ENCODE data around the gene DNAJC22.

DNA sequence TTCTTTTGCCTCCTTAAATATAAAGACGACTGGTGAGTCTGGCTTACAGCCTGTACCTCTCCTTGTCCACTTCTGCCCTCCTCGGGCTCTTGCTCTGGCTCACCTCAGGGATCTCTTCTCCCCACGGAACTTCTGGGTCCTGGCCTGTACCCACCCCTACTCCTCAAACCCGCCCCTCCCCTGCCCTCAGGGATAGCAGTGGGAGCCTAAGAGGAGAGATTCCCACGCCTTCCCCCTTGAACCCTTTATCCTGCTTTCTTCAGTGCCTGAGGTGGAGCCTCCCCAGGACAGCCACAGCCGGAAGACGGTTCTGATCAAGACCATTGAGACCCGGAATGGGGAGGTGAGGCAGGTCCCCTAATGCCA, 49.0 kb upstream of the DNAJC22 start:
- TF ChIP-seq POLR2A (IDR thresholded peaks at IDR 0.05), result no peak
- TF ChIP-seq, protein P1, sequence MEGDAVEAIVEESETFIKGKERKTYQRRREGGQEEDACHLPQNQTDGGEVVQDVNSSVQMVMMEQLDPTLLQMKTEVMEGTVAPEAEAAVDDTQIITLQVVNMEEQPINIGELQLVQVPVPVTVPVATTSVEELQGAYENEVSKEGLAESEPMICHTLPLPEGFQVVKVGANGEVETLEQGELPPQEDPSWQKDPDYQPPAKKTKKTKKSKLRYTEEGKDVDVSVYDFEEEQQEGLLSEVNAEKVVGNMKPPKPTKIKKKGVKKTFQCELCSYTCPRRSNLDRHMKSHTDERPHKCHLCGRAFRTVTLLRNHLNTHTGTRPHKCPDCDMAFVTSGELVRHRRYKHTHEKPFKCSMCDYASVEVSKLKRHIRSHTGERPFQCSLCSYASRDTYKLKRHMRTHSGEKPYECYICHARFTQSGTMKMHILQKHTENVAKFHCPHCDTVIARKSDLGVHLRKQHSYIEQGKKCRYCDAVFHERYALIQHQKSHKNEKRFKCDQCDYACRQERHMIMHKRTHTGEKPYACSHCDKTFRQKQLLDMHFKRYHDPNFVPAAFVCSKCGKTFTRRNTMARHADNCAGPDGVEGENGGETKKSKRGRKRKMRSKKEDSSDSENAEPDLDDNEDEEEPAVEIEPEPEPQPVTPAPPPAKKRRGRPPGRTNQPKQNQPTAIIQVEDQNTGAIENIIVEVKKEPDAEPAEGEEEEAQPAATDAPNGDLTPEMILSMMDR (IDR thresholded peaks at IDR 0.05), result no peak
